Gastrocnemius medialis (tissue), 4 donors: ENCODE results near the gene CPM.

Experiments used
- CTCF ChIP-seq, 5 experiments: fragments of 450-650 bp in 3 of 5; fragments of 200-600 bp in 2 of 5; sonication (generic) in 2 of 5; IDR thresholded peaks in 4 of 5; conservative IDR thresholded peaks in 1 of 5; 1 replicate in 4 of 5; 2 replicates in 1 of 5; pipeline ENCODE4 v1.5.1; 2016 to 2019; ENCODE audit warnings: antibody characterized with exemption in 5 of 5, mild to moderate bottlenecking in 3 of 5, moderate library complexity in 3 of 5
- POLR2A ChIP-seq, 2 donors: fragments of 450-650 bp; IDR thresholded peaks; one replicate each; pipeline ENCODE4 v1.6.1; 2017; ENCODE audit warnings: antibody characterized with exemption in 2 of 2, mild to moderate bottlenecking in 2 of 2, moderate library complexity in 2 of 2

GRCh38 chr12:68824131-68824530, 108.8 kb downstream of the CPM start:
- no peak for TF ChIP-seq CTCF (IDR thresholded peaks at IDR 0.05 in 4 of 5, conservative IDR thresholded peaks at IDR 0.05 in 1 of 5)
- TF ChIP-seq POLR2A (IDR thresholded peaks at IDR 0.05) = no peak
